CD14-positive monocyte (primary cell): Measurements from ENCODE around the gene PPP1R3A. TPM values are rescaled to one million over a fixed set of nuclear protein-coding genes. Genes with fewer than 3 reads are reported as not detected.

ENCODE experiments used
- DNase-seq, 3 donors: peaks; one replicate each; pipeline ENCODE4 v3.0.0-alpha.2; 2011 to 2022
- H2AFZ ChIP-seq: 2 replicates; pipeline ENCODE4 v1.6.0; 2012; ENCODE audit warnings: mild to moderate bottlenecking, low read depth, low read length, inconsistent platforms; ENCODE audit not compliant: insufficient read depth, poor library complexity, severe bottlenecking
- H3K27ac ChIP-seq, 2 donors: 1 replicate in 1 of 2; 2 replicates in 1 of 2; pipeline ENCODE4 v1.5.1; 2012 to 2013; ENCODE audit warnings: low read length in 2 of 2, control low read depth in 1 of 2, inconsistent platforms in 1 of 2, low read depth in 1 of 2, mild to moderate bottlenecking in 1 of 2
- H3K27me3 ChIP-seq, 2 donors: one replicate each; pipeline versions ENCODE4 v1.6.0 to v1.6.1; 2011 to 2013; ENCODE audit warnings: low read length in 2 of 2; ENCODE audit not compliant: control insufficient read depth in 2 of 2, insufficient read depth in 2 of 2
- H3K36me3 ChIP-seq, 2 donors: replicated peaks in 1 of 2; 1 replicate in 1 of 2; 2 replicates in 1 of 2; pipeline versions ENCODE4 v1.5.1 to v1.6.1; 2012 to 2013; ENCODE audit warnings: low read length in 2 of 2, control low read depth in 1 of 2, inconsistent platforms in 1 of 2, mild to moderate bottlenecking in 1 of 2; ENCODE audit not compliant: insufficient read depth in 2 of 2, control insufficient read depth in 1 of 2
- H3K4me1 ChIP-seq, 2 donors: 1 replicate in 1 of 2; 2 replicates in 1 of 2; pipeline versions ENCODE4 v1.5.1 to v1.6.1; 2012 to 2013; ENCODE audit warnings: low read length in 2 of 2, control low read depth in 1 of 2, inconsistent platforms in 1 of 2, mild to moderate bottlenecking in 1 of 2, moderate library complexity in 1 of 2; ENCODE audit not compliant: insufficient read depth in 2 of 2, control insufficient read depth in 1 of 2
- H3K4me2 ChIP-seq: replicated peaks from 2 replicates; pipeline ENCODE3; 2012; ENCODE audit warnings: low read length, moderate library complexity, mild to moderate bottlenecking; ENCODE audit not compliant: poor library complexity, severe bottlenecking; ENCODE audit errors: extremely low read depth
- H3K4me3 ChIP-seq, 3 experiments: fragments of 200-600 bp in 1 of 3; sonication (generic) in 1 of 3; replicated peaks in 1 of 3; 1 replicate in 2 of 3; 2 replicates in 1 of 3; pipeline ENCODE4 v1.5.1; 2011 to 2013; ENCODE audit warnings: low read length in 3 of 3, mild to moderate bottlenecking in 3 of 3, control low read depth in 2 of 3, low read depth in 2 of 3, inconsistent platforms in 1 of 3, moderate library complexity in 1 of 3
- H3K79me2 ChIP-seq: 2 replicates; pipeline ENCODE4 v1.6.0; 2012; ENCODE audit warnings: mild to moderate bottlenecking, control low read depth, inconsistent platforms, low read length, moderate library complexity; ENCODE audit not compliant: insufficient read depth
- H3K9ac ChIP-seq: 2 replicates; pipeline ENCODE4 v1.6.0; 2017; ENCODE audit warnings: low read length, mild to moderate bottlenecking; ENCODE audit not compliant: insufficient read depth, poor library complexity, severe bottlenecking
- H3K9me3 ChIP-seq, 2 donors: replicated peaks in 1 of 2; 1 replicate in 1 of 2; 2 replicates in 1 of 2; pipeline versions ENCODE4 v1.5.1 to v1.6.1; 2012 to 2013; ENCODE audit warnings: low read length in 2 of 2, control low read depth in 1 of 2; ENCODE audit not compliant: control insufficient read depth in 1 of 2, insufficient read depth in 1 of 2
- H4K20me1 ChIP-seq: 2 replicates; pipeline ENCODE4 v1.6.0; 2012; ENCODE audit warnings: mild to moderate bottlenecking, low read length, control low read depth, moderate library complexity; ENCODE audit not compliant: insufficient read depth
- H3K27ac Mint-ChIP-seq, 7 donors: one replicate each; pipeline ENCODE4 v1.8.0; 2020; ENCODE audit warnings: mild to moderate bottlenecking in 7 of 7, mixed read lengths in 7 of 7, moderate library complexity in 6 of 7, inconsistent platforms in 2 of 7
- H3K27me3 Mint-ChIP-seq, 3 donors: one replicate each; pipeline ENCODE4 v1.8.0; 2021 to 2022; ENCODE audit warnings: low read depth in 3 of 3, mild to moderate bottlenecking in 3 of 3, mixed read lengths in 3 of 3, moderate library complexity in 3 of 3, inconsistent platforms in 1 of 3
- H3K36me3 Mint-ChIP-seq, 2 donors: one replicate each; pipeline ENCODE4 v1.8.0; 2020; ENCODE audit warnings: mixed read lengths in 2 of 2, inconsistent platforms in 1 of 2, mild to moderate bottlenecking in 1 of 2
- H3K4me1 Mint-ChIP-seq: one replicate; pipeline ENCODE4 v1.8.0; 2020; ENCODE audit warnings: mild to moderate bottlenecking, mixed read lengths
- H3K4me3 Mint-ChIP-seq, 2 donors: one replicate each; pipeline ENCODE4 v1.8.0; 2020; ENCODE audit warnings: mild to moderate bottlenecking in 2 of 2, mixed read lengths in 2 of 2, moderate library complexity in 1 of 2
- H3K9me3 Mint-ChIP-seq, 7 donors: one replicate each; pipeline ENCODE4 v1.8.0; 2020 to 2022; ENCODE audit warnings: mixed read lengths in 7 of 7, mild to moderate bottlenecking in 6 of 7, moderate library complexity in 6 of 7, inconsistent platforms in 2 of 7
- WGBS: methylation state at CpG from one replicate; pipeline ENCODE4 v1.1.5; 2013; ENCODE audit warnings: missing lambda C conversion rate; ENCODE audit not compliant: insufficient coverage; 5-methylcytosine and 5-hydroxymethylcytosine counted together
- intact Hi-C, 2 donors: fragments of 100-400 bp; cut with micrococcal nuclease; formaldehyde crosslinking; loops; one replicate each; pipeline versions ENCODE4 v1.15.0 to v1.15.1; 2023
- polyA plus RNA-seq, 3 donors: library from polyadenylated mRNA; depleted of rRNA in 1 of 3; unstranded in 2 of 3; stranded (reverse) in 1 of 3; fragments of 300-500 nt in 2 of 3; fragments of >200 nt in 1 of 3; fragmentation: Illumina TruSeq in 2 of 3; gene quantifications; 1 replicate in 2 of 3; 2 replicates in 1 of 3; pipeline ENCODE4 v1.2.3, GENCODE V29; 2012 to 2021
- TF ChIP-seq, protein P1 (sequence below): fragments of 200-600 bp; IDR thresholded peaks from one replicate; pipeline ENCODE4 v1.8.0; 2022; ENCODE audit warnings: antibody characterized with exemption, mild to moderate bottlenecking

Gene PPP1R3A
- polyA plus RNA-seq, 3 donors, result not detected

DNA sequence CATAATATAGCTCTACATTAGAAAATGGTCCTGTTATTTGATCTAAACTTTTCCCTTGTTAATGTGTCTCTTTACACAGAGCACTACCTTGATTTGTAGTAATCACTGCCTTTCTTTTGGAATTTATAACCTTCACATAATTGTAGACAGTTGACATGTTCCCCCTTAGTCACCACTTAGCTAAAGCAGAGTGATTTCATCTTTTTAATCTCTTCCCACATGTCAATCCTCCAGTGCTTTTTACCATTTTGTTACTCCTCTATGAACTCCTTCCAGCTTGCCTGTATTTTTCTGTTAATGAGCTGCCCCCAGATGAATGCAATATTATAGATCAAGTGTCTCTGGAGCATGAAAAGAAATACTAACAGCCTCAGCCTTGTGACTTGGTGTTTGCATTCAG, 2.6 kb upstream of the PPP1R3A start:
- Mint-ChIP-seq H3K4me3 (no peak overlapping the region), H3K9me3 (peaks cover 0 to 3% (median 0%) of the 10 kb centered on the region in 7 donors), H3K27ac (no peak overlapping the region), H3K36me3 (no peaks in the 10 kb centered on the region), H3K27me3 (no peaks in the 10 kb centered on the region), H3K4me1 (no peaks in the 10 kb centered on the region)
- TF ChIP-seq, protein P1, sequence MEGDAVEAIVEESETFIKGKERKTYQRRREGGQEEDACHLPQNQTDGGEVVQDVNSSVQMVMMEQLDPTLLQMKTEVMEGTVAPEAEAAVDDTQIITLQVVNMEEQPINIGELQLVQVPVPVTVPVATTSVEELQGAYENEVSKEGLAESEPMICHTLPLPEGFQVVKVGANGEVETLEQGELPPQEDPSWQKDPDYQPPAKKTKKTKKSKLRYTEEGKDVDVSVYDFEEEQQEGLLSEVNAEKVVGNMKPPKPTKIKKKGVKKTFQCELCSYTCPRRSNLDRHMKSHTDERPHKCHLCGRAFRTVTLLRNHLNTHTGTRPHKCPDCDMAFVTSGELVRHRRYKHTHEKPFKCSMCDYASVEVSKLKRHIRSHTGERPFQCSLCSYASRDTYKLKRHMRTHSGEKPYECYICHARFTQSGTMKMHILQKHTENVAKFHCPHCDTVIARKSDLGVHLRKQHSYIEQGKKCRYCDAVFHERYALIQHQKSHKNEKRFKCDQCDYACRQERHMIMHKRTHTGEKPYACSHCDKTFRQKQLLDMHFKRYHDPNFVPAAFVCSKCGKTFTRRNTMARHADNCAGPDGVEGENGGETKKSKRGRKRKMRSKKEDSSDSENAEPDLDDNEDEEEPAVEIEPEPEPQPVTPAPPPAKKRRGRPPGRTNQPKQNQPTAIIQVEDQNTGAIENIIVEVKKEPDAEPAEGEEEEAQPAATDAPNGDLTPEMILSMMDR, result no peak
- Histone ChIP-seq H3K9me3 (no peaks in the 10 kb centered on the region), H2AFZ (no peak overlapping the region), H3K9ac (no peak overlapping the region), H3K4me1 (no peaks in the 10 kb centered on the region), H3K27ac (no peak overlapping the region), H3K79me2 (no peaks in the 10 kb centered on the region), H3K27me3 (no peaks in the 10 kb centered on the region), H4K20me1 (no peaks in the 10 kb centered on the region), H3K36me3 (no peaks in the 10 kb centered on the region), H3K4me3 (no peak overlapping the region), H3K4me2 (no peak overlapping the region)
- intact Hi-C loops, result no loop called here
- DNase-seq, result no peak

DNA sequence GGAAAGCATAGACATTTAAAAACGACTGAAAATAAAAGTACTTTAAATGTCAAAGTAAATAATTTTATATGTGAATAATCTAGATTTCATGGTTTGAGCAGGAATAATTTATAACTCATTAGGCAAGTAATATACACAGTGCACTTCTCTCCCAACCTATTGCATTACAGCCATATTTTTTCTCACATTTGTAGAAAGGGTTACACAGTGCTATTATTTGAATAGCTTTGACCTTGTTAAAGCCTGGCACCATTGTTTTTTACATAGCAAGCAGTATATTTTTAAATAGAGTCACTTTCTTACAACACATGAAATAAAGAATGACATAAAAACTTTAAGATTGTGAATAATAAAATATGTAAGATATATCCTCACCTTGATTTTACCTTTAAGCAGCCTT, 969 bp downstream of the PPP1R3A start:
- H3K36me3 ChIP-seq, result no peaks in the 10 kb centered on the region
- H3K79me2 ChIP-seq, result no peaks in the 10 kb centered on the region
- H3K27me3 Mint-ChIP-seq, result no peaks in the 10 kb centered on the region
- no peaks in the 10 kb centered on the region for H3K4me1 Mint-ChIP-seq
- no peaks in the 10 kb centered on the region for H3K27me3 ChIP-seq
- H3K4me1 ChIP-seq, result no peaks in the 10 kb centered on the region
- TF ChIP-seq, protein P1, result no peak
- H3K36me3 Mint-ChIP-seq, result no peaks in the 10 kb centered on the region
- H3K9me3 ChIP-seq, result no peaks in the 10 kb centered on the region
- no peak overlapping the region for H3K9ac ChIP-seq
- no peak overlapping the region for H3K4me3 Mint-ChIP-seq
- no peak overlapping the region for H2AFZ ChIP-seq
- no peak overlapping the region for H3K27ac Mint-ChIP-seq
- H3K9me3 Mint-ChIP-seq, result peaks cover 0 to 3% (median 0%) of the 10 kb centered on the region in 7 donors
- no peak overlapping the region for H3K4me2 ChIP-seq
- H4K20me1 ChIP-seq, result no peaks in the 10 kb centered on the region
- intact Hi-C loops, result no loop called here
- WGBS, result no CpG with 5 or more reads among the region's 1 CpG
- no peak for DNase-seq
- H3K4me3 ChIP-seq, result no peak overlapping the region
- no peak overlapping the region for H3K27ac ChIP-seq
